GM21367 (cell line): Measurements from ENCODE around the gene ZBTB43.
"Not testable (repeated sequence)": the region's sequence is repeated elsewhere in the genome, so short reads cannot be mapped to it uniquely, and the experiment has no call there.

Source experiments
- ATAC-seq: cut with Tn5 transposase; IDR thresholded peaks from one replicate; pipeline ENCODE4 v1.9.1; 2021; ENCODE audit not compliant: unreplicated experiment

ZBTB43 gene

GRCh38 chr9:126788634-126789349 is 16.0 kb upstream of the ZBTB43 start:
- ATAC-seq = no peak

DNA sequence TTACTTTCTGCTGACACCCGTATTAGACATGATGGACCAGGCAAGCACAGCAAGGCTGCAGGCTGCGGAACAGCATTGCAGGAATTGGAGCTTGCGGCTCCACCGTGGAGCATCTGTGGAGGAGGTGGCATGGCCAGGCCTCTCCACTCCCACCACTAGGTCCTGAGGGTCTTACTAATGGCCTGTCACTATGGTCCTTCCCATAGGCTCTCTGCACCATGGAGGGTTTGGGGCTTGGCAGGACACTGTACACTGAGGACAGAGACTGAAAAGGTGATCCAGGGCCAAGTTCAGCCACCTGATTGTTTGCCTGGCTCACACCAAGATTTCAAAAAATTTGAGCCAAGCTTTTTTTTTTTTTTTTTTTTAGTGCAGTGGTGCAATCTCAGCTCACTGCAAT is 14.3 kb upstream of the ZBTB43 start:
- no peak for ATAC-seq

DNA sequence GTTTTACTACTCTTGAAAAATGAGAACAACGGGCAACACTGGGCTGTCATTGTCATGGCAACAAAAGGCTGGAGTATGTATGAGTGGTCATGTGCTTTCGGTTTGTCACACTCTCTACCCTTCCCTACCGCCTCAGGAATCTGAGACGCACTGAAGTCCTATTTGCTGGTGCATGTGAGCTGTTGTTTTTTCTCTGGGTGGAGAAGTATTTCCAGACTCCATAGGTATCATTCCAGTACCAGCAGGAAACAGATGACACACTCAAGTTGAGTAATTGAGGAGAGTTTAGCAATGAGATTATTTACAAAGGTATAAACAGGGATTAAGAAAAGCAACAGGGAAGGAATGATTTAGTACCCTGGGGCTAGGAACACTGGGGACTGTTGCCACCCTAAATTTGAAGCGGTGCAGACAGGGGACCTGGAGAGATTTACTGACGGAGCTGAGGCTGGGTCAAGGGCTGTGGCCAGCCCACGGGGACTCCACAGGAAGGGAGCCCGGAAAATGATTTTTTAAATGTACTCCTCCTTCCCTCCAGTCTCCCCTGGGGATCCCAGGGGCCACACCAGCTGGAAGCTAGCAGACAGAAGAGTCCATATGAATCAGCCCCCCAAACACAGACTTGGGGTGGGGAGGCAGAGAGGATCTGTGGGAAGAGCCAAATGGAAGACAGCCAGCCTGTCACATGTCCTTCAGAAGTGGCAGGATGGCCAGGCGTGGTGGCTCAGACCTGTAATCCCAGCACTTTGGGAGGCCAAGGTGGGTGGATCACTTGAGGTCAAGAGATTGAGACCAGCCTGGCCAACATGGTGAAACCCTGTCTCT is 13.2 kb upstream of the ZBTB43 start:
- ATAC-seq = no peak

GRCh38 chr9:126793686-126794417 is 11.0 kb upstream of the ZBTB43 start:
- ATAC-seq = no peak

GRCh38 chr9:126794441-126794840 is 10.4 kb upstream of the ZBTB43 start:
- ATAC-seq = no peak

DNA sequence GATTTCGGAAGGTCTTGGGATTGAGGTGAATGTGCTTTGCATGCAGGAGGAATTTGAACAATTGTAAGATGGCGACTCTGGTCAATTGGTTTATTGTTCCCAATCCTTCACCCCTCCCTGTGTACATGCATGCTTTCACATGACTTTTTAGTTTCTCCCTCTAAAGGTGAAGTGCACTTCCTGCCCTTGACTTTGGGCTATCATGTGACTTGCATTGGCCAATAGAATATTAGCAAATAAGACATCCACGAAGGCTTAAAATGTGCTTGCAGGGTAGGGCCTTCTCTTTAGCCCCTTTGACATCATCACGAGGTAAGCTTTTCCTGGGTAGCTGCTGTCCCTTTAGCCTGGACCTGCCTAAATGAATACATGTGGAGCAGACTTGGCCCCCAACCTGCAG is 8.1 kb upstream of the ZBTB43 start:
- ATAC-seq = no peak

GRCh38 chr9:126797903-126798302 is 6.9 kb upstream of the ZBTB43 start:
- ATAC-seq = no peak

GRCh38 chr9:126799034-126799433 is 5.8 kb upstream of the ZBTB43 start:
- ATAC-seq = no peak

DNA sequence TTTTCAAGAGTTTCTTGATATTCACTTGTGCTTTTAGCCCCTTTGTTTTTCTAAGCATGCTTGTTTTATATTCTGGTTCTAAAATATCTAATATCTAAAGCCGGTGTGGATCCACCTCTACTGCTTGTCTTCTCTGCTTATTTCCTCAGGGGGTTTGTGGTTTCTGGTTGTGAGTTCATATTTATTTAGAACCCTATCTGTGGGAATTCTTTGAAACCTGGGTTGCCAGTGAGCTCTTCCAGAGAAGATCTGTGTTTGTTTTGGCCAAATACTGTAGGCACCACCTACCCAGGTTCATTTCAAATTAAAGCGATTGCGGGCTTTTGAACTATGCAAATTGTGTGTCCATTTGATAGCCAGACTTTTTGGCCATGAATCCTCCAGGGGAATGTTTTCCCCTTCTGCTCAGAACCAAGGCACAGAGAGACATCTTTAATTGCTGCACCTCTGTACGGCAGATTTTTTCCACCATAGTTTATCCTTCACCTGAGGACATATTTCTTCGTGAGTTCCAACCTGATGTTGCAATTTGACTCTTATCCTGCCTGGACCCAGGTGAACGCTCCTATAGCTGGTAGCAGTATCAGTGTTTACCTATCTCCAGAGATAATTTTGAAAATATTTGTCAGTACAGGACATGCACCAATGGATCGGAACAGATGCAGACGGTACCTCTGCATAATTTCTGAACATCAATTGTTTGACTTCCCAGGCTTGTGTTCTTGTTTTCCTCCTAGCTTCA is 2.4 kb upstream of the ZBTB43 start:
- no peak for ATAC-seq

DNA sequence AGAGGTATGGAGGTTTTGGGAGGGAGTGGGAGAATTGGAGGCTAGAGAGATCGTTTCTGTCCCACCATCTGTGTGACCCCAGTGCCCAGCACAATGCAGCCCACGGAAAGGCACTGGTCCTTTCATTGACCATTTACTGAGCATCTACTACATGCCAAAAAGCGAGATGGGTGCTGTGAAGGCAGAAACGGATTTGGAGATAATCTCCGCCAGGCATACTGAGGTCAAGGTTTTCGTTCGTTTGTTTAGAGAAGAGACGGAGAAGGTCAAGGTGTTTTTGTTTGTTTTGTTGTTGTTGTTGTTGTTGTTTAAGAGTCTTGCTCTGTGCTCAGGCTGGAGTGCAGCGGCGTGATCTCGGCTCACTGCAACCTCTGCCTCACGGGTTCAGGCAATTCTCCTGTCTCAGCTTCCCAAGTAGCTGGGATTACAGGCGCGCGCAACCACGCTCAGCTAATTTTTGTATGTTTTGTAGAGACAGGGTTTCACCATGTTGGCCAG is 593 bp upstream of the ZBTB43 start:
- no peak for ATAC-seq

- peak; percentile 71 for ATAC-seq
Measured at GRCh38 chr9:126805554-126806262, 868 bp downstream of the ZBTB43 start.

DNA sequence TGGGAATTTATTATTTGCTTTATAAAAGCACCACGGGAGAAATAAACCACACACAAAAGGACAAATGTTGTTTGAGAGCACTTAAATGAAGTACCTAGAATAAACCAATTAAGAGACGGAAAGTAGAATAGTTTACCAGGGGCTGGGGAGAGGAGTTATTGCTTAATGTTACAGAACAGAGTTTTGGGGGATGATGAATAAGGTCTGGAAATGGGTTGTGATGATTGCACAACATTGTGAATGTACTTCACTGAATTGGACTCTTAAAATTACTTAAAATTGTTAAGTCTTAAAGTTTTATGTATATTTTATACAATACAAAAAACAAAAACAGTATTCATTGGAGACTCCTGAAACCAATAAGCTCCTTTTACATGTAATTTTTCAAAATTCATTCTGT is 1.5 kb downstream of the ZBTB43 start:
- ATAC-seq = no peak

GRCh38 chr9:126809068-126809467 is 4.2 kb downstream of the ZBTB43 start:
- no peak for ATAC-seq

- not testable (repeated sequence) for ATAC-seq
Measured at GRCh38 chr9:126810221-126810620, 5.4 kb downstream of the ZBTB43 start.

GRCh38 chr9:126813072-126813471 is 8.2 kb downstream of the ZBTB43 start:
- ATAC-seq = no peak

DNA sequence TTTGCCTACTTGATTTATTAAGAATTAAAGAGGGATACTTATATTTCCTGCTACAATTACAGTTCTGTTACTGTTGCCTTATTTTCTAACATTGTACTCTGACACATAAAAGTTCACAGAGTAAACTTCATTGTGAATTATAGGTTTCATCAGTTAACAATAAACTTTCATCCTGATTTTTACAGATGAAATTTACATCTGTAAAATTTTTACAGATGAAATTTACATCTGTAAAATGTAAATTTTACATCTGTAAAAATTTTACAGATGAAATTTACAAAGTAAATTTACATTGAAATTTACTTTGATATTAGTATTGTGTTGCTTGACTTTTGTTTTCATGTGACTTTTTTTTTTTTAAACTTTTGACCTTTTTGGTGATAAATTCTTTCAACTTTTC is 9.3 kb downstream of the ZBTB43 start:
- no peak for ATAC-seq

DNA sequence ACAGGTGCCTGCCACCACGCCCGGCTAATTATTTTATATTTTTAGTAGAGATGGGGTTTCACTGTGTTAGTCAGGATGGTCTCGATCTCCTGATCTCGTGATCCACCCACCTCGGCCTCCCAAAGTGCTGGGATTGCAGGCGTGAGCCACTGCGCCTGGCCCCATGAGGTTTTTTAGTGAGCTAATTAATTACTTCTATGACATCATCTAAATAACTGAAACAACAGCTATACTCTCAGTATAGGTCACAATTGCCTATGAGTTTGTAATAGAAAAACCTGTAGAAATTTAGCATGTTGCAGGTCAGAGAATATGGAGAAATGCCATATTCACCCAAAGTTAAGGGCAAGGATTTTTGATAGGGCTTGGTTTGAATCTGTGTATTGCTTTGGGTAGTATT is 12.8 kb downstream of the ZBTB43 start:
- ATAC-seq = not testable (repeated sequence)

- ATAC-seq = no peak
Measured at GRCh38 chr9:126818482-126818881, 13.6 kb downstream of the ZBTB43 start.

- no peak for ATAC-seq
Measured at GRCh38 chr9:126819482-126819881, 14.6 kb downstream of the ZBTB43 start.

DNA sequence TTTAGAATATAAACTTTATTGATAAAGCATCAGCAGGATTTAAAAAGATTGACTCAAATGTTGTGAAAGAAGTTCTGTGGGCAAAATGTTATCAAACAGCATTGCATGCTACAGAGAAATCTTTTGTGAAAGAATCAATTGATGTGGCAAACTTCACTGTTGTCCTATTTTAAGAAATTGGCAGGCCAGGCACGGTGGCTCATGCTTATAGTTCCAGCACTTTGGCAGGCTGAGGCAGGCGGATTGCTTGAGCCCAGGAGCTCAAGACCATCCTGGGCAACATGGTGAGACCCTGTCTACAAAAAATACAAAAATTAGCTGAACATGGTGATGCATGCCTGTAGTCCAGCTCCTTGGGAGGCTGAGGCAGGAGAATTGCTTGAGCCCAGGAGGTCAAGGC is 17.4 kb downstream of the ZBTB43 start:
- no peak for ATAC-seq
